HepG2 (cell line): ENCODE results near the gene OPRL1. TPM values are rescaled to one million over a fixed set of nuclear protein-coding genes. Genes with fewer than 3 reads are reported as not detected.

Experiments used
- BRCA1 ChIP-seq: sonication (generic); formaldehyde crosslinking; IDR thresholded peaks from 2 replicates; pipeline ENCODE4 v1.4.0; 2020; ENCODE audit warnings: missing genetic modification reagents
- DPF2 ChIP-seq: sonication (generic); formaldehyde crosslinking; IDR thresholded peaks from 2 replicates; pipeline ENCODE4 v1.4.0; 2020; ENCODE audit warnings: mild to moderate bottlenecking, low read depth, missing genetic modification reagents, borderline replicate concordance
- EZH2 ChIP-seq: conservative IDR thresholded peaks from 2 replicates; pipeline ENCODE4 v1.6.1; 2012; ENCODE audit warnings: mild to moderate bottlenecking, low read depth, low read length, moderate library complexity
- HDAC1 ChIP-seq: sonication (generic); formaldehyde crosslinking; IDR thresholded peaks from 2 replicates; pipeline ENCODE4 v1.5.1; 2020; ENCODE audit warnings: mild to moderate bottlenecking, missing genetic modification reagents
- KLF11 ChIP-seq: IDR thresholded peaks from 2 replicates; pipeline ENCODE4 v1.6.1; 2016; ENCODE audit warnings: missing compliant biosample characterization
- MEF2D ChIP-seq: sonication (generic); formaldehyde crosslinking; IDR thresholded peaks from 2 replicates; pipeline ENCODE4 v1.5.1; 2020; ENCODE audit warnings: mild to moderate bottlenecking, missing genetic modification reagents
- SMAD1 ChIP-seq: sonication (generic); formaldehyde crosslinking; IDR thresholded peaks from 2 replicates; pipeline ENCODE4 v1.4.0; 2020; ENCODE audit warnings: missing genetic modification reagents, low read depth, mild to moderate bottlenecking, borderline replicate concordance
- SNRNP70 ChIP-seq: fragments of 200-400 bp; formaldehyde crosslinking; IDR thresholded peaks from 2 replicates; pipeline ENCODE4 v1.6.1; 2017; ENCODE audit warnings: mild to moderate bottlenecking, low read depth, low read length, moderate library complexity
- TMF1 ChIP-seq: sonication (generic); formaldehyde crosslinking; IDR thresholded peaks from 2 replicates; pipeline ENCODE4 v1.8.1; 2022; ENCODE audit warnings: low read depth, missing genetic modification reagents
- ZNF616 ChIP-seq: sonication (generic); formaldehyde crosslinking; IDR thresholded peaks from 2 replicates; pipeline ENCODE4 v1.5.0; 2020; ENCODE audit warnings: low read depth, mild to moderate bottlenecking, missing genetic modification reagents
- ZNF792 ChIP-seq: IDR thresholded peaks from 2 replicates; pipeline ENCODE4 v1.6.1; 2016
- ZSCAN9 ChIP-seq: IDR thresholded peaks from 2 replicates; pipeline ENCODE4 v1.6.1; 2016; ENCODE audit warnings: borderline replicate concordance
- polyA plus RNA-seq, 8 experiments: library from polyadenylated mRNA; depleted of rRNA in 3 of 8; stranded (reverse) in 7 of 8; unstranded in 1 of 8; fragments of >200 nt; fragmentation: Illumina TruSeq in 4 of 8; extraction: Trizol in 4 of 8; gene quantifications; 2 replicates each; pipeline versions ENCODE4 v1.2.1 to v1.2.3, GENCODE V29; 2011 to 2016; ENCODE audit warnings: low read depth in 4 of 8, missing spikeins in 1 of 8, mixed read lengths in 1 of 8; ENCODE audit not compliant: insufficient read depth in 1 of 8
- total RNA-seq, 5 experiments: library from RNA; depleted of rRNA; stranded (reverse); fragments of >200 nt; fragmentation: Illumina TruSeq; extraction: Trizol; gene quantifications; 2 replicates each; pipeline ENCODE4 v1.2.3, GENCODE V29; 2016; ENCODE audit warnings: low read depth in 1 of 5
- TF ChIP-seq, protein P1 (sequence below): sonication (generic); formaldehyde crosslinking; IDR thresholded peaks from 2 replicates; pipeline ENCODE4 v1.4.0; 2020; ENCODE audit warnings: missing genetic modification reagents, mild to moderate bottlenecking, borderline replicate concordance
- TF ChIP-seq, protein P2 (sequence below): sonication (generic); formaldehyde crosslinking; IDR thresholded peaks from 2 replicates; pipeline ENCODE4 v1.4.0; 2020; ENCODE audit warnings: mild to moderate bottlenecking, low read depth, missing genetic modification reagents
- TF ChIP-seq, protein P3 (sequence below): sonication (generic); formaldehyde crosslinking; IDR thresholded peaks from 2 replicates; pipeline ENCODE4 v1.8.0; 2022; ENCODE audit warnings: mild to moderate bottlenecking, missing genetic modification reagents, moderate library complexity
- TF ChIP-seq, protein P4 (sequence below): sonication (generic); formaldehyde crosslinking; IDR thresholded peaks from 2 replicates; pipeline ENCODE4 v1.4.0; 2020; ENCODE audit warnings: missing genetic modification reagents, borderline replicate concordance
- TF ChIP-seq, protein P5 (sequence below): sonication (generic); formaldehyde crosslinking; IDR thresholded peaks from 2 replicates; pipeline ENCODE4 v1.5.0; 2020; ENCODE audit warnings: mild to moderate bottlenecking, missing genetic modification reagents

OPRL1 gene
- total and polyA plus RNA-seq, 2 of the 13 experiments (the other 11 are each of a cell fraction or from before 2014, with no cell fraction given) = 0.35 to 0.71 TPM

DNA sequence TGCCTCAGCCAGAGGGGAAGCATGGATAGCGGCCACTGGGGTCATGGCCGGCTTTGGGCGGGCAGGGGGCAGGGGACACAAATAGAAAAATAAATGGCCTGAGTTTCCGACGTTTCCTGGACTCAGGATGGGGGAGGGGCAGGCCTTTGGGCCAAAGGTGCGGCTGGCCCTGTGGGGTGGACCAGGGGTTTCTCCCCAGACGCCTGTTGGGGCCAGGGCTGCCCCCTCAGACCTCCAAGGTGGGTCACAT, 23.3 kb upstream of the OPRL1 start (continued):
- TF ChIP-seq, protein P1, sequence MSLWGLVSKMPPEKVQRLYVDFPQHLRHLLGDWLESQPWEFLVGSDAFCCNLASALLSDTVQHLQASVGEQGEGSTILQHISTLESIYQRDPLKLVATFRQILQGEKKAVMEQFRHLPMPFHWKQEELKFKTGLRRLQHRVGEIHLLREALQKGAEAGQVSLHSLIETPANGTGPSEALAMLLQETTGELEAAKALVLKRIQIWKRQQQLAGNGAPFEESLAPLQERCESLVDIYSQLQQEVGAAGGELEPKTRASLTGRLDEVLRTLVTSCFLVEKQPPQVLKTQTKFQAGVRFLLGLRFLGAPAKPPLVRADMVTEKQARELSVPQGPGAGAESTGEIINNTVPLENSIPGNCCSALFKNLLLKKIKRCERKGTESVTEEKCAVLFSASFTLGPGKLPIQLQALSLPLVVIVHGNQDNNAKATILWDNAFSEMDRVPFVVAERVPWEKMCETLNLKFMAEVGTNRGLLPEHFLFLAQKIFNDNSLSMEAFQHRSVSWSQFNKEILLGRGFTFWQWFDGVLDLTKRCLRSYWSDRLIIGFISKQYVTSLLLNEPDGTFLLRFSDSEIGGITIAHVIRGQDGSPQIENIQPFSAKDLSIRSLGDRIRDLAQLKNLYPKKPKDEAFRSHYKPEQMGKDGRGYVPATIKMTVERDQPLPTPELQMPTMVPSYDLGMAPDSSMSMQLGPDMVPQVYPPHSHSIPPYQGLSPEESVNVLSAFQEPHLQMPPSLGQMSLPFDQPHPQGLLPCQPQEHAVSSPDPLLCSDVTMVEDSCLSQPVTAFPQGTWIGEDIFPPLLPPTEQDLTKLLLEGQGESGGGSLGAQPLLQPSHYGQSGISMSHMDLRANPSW (CRISPR knock-in tag) = no peak; the same call in 1 of the 2 replicates
- TF ChIP-seq ZNF616 (no peak), EZH2 (no peak), HDAC1 (CRISPR knock-in tag) (peak; percentile 58; the same call in 1 of the 2 replicates), MEF2D (CRISPR knock-in tag) (peak; percentile 92; the same call in 1 of the 2 replicates), SNRNP70 (no peak), SMAD1 (CRISPR knock-in tag) (no peak), ZSCAN9 (CRISPR knock-in tag) (0 out of 2 replicates have a peak, but pooled peaks have one; percentile 26), DPF2 (CRISPR knock-in tag) (peak; percentile 61; the same call in 1 of the 2 replicates), TMF1 (CRISPR knock-in tag) (no peak), BRCA1 (no peak), ZNF792 (CRISPR knock-in tag) (no peak), KLF11 (CRISPR knock-in tag) (peak; percentile 29; the same call in 1 of the 2 replicates)
- TF ChIP-seq, protein P2, sequence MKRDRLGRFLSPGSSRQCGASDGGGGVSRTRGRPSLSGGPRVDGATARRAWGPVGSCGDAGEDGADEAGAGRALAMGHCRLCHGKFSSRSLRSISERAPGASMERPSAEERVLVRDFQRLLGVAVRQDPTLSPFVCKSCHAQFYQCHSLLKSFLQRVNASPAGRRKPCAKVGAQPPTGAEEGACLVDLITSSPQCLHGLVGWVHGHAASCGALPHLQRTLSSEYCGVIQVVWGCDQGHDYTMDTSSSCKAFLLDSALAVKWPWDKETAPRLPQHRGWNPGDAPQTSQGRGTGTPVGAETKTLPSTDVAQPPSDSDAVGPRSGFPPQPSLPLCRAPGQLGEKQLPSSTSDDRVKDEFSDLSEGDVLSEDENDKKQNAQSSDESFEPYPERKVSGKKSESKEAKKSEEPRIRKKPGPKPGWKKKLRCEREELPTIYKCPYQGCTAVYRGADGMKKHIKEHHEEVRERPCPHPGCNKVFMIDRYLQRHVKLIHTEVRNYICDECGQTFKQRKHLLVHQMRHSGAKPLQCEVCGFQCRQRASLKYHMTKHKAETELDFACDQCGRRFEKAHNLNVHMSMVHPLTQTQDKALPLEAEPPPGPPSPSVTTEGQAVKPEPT = peak; percentile 12; the same call in 1 of the 2 replicates
- TF ChIP-seq, protein P3, sequence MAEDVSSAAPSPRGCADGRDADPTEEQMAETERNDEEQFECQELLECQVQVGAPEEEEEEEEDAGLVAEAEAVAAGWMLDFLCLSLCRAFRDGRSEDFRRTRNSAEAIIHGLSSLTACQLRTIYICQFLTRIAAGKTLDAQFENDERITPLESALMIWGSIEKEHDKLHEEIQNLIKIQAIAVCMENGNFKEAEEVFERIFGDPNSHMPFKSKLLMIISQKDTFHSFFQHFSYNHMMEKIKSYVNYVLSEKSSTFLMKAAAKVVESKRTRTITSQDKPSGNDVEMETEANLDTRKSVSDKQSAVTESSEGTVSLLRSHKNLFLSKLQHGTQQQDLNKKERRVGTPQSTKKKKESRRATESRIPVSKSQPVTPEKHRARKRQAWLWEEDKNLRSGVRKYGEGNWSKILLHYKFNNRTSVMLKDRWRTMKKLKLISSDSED (CRISPR knock-in tag) = peak; percentile 4; the same call in 1 of the 2 replicates
- TF ChIP-seq, protein P4, sequence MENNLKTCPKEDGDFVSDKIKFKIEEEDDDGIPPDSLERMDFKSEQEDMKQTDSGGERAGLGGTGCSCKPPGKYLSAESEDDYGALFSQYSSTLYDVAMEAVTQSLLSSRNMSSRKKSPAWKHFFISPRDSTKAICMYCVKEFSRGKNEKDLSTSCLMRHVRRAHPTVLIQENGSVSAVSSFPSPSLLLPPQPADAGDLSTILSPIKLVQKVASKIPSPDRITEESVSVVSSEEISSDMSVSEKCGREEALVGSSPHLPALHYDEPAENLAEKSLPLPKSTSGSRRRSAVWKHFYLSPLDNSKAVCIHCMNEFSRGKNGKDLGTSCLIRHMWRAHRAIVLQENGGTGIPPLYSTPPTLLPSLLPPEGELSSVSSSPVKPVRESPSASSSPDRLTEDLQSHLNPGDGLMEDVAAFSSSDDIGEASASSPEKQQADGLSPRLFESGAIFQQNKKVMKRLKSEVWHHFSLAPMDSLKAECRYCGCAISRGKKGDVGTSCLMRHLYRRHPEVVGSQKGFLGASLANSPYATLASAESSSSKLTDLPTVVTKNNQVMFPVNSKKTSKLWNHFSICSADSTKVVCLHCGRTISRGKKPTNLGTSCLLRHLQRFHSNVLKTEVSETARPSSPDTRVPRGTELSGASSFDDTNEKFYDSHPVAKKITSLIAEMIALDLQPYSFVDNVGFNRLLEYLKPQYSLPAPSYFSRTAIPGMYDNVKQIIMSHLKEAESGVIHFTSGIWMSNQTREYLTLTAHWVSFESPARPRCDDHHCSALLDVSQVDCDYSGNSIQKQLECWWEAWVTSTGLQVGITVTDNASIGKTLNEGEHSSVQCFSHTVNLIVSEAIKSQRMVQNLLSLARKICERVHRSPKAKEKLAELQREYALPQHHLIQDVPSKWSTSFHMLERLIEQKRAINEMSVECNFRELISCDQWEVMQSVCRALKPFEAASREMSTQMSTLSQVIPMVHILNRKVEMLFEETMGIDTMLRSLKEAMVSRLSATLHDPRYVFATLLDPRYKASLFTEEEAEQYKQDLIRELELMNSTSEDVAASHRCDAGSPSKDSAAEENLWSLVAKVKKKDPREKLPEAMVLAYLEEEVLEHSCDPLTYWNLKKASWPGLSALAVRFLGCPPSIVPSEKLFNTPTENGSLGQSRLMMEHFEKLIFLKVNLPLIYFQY (CRISPR knock-in tag) = no peak
- TF ChIP-seq, protein P5, sequence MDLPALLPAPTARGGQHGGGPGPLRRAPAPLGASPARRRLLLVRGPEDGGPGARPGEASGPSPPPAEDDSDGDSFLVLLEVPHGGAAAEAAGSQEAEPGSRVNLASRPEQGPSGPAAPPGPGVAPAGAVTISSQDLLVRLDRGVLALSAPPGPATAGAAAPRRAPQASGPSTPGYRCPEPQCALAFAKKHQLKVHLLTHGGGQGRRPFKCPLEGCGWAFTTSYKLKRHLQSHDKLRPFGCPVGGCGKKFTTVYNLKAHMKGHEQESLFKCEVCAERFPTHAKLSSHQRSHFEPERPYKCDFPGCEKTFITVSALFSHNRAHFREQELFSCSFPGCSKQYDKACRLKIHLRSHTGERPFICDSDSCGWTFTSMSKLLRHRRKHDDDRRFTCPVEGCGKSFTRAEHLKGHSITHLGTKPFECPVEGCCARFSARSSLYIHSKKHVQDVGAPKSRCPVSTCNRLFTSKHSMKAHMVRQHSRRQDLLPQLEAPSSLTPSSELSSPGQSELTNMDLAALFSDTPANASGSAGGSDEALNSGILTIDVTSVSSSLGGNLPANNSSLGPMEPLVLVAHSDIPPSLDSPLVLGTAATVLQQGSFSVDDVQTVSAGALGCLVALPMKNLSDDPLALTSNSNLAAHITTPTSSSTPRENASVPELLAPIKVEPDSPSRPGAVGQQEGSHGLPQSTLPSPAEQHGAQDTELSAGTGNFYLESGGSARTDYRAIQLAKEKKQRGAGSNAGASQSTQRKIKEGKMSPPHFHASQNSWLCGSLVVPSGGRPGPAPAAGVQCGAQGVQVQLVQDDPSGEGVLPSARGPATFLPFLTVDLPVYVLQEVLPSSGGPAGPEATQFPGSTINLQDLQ (CRISPR knock-in tag) = no peak
